ENCODE data around the gene DENND2A. TPM values are rescaled to one million over a fixed set of nuclear protein-coding genes. Genes with fewer than 3 reads are reported as not detected.
A peak's percentile ranks its signal among the peaks of the same experiment; 100 is the strongest.
"Not testable (repeated sequence)": the region's sequence is repeated elsewhere in the genome, so short reads cannot be mapped to it uniquely, and the experiment has no call there.

DENND2A gene
- total RNA-seq, 4 donors from 2014 or later: 2.0 to 10.9 (median 5.1) TPM

DNA sequence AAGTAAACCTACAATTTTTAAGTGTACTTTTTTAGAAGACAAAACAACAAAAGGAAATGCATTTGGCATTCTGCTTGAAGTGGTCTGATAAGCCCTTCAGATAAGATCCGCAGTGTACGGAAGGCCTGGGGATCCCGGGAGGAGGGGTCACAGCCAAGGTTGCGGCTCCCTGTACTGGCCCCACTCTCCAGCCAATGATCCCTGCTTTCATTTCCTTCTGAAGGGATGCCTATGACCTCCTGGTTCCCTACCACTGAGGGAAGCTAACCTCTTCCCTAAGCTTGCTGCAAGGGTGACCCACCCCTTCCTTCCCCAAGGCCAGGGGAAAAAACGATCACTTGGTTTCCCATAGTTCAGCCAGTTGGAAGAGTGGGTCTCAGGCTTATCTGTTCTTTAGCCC, 5.3 kb downstream of the DENND2A start:
- WGBS, 2 donors: 56 to 58% methylated on average over 5 of the region's 5 CpGs
- Histone ChIP-seq H3K27ac (no peak overlapping the region), H3K9me3 (no peaks in the 10 kb centered on the region), H3K4me3 (replicated peaks in 1 of 3) (no peak overlapping the region), H3K4me1 (peaks cover 3 to 8% of the 10 kb centered on the region in 2 donors), H3K27me3 (no peaks in the 10 kb centered on the region), H3K36me3 (no peaks in the 10 kb centered on the region)
- intact Hi-C loops (cut with DNase I): no loop called here
- TF ChIP-seq, protein P1, sequence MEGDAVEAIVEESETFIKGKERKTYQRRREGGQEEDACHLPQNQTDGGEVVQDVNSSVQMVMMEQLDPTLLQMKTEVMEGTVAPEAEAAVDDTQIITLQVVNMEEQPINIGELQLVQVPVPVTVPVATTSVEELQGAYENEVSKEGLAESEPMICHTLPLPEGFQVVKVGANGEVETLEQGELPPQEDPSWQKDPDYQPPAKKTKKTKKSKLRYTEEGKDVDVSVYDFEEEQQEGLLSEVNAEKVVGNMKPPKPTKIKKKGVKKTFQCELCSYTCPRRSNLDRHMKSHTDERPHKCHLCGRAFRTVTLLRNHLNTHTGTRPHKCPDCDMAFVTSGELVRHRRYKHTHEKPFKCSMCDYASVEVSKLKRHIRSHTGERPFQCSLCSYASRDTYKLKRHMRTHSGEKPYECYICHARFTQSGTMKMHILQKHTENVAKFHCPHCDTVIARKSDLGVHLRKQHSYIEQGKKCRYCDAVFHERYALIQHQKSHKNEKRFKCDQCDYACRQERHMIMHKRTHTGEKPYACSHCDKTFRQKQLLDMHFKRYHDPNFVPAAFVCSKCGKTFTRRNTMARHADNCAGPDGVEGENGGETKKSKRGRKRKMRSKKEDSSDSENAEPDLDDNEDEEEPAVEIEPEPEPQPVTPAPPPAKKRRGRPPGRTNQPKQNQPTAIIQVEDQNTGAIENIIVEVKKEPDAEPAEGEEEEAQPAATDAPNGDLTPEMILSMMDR (IDR thresholded peaks at IDR 0.05): no peak
- TF ChIP-seq POLR2A (IDR thresholded peaks at IDR 0.05): no peak
- no peak for DNase-seq

DNA sequence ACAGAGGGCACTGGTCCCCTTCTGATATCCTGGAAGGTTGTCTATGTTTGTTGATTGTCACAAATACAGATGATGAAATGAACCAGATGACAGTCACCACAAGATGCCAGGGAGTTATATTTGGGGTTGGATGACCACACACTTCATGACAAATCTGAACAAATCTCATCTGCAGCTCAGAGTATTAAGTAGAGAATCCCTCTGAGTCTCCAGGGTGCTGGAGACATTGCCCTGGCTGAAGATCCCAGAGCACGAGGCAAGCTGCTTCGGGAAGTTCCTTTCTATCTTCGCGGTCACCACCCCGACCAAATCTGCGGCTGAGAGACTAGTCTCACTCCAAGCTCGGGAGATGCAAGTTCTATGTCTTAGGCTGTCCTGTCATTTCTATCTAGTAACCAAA, 9.0 kb downstream of the DENND2A start:
- H3K4me1 ChIP-seq: peaks cover 0 to 4% of the 10 kb centered on the region in 2 donors
- intact Hi-C loops (cut with DNase I): no loop called here

DNA sequence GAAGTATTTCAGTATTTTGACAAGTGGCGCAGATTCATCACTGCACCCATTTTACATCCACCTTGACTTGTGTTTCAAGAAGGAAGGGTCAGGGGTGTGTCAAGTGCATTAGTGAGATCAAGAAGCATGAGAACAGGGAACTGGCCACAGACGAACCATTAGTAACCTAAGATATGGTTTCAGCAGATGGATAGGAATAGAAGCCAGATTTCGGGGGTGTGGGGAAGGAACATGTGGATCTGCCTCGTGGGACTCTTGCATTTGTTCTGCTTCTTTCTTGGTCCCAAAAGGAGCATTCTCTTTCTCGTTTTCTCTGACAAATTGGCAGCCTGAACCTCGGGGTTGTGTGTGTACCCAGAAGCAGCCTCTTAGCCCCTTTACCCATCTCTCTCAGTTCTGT, 9.6 kb downstream of the DENND2A start:
- no peak overlapping the region for H3K4me3 ChIP-seq (replicated peaks in 1 of 3)
- WGBS, 2 donors: 64 to 69% methylated on average over 6 of the region's 6 CpGs
- no peak for TF ChIP-seq POLR2A (IDR thresholded peaks at IDR 0.05)
- TF ChIP-seq, protein P1 (IDR thresholded peaks at IDR 0.05): no peak
- H3K9me3 ChIP-seq: no peaks in the 10 kb centered on the region
- no peaks in the 10 kb centered on the region for H3K36me3 ChIP-seq
- intact Hi-C loops (cut with DNase I): no loop called here
- H3K27me3 ChIP-seq: no peaks in the 10 kb centered on the region
- DNase-seq: no peak
- H3K4me1 ChIP-seq: peaks cover 0 to 10% of the 10 kb centered on the region in 2 donors
- H3K27ac ChIP-seq: no peak overlapping the region

More for the DNA sequence above, 9.0 kb downstream of the DENND2A start:
- Histone ChIP-seq H3K4me3 (replicated peaks in 1 of 3) (no peak overlapping the region), H3K27me3 (no peaks in the 10 kb centered on the region), H3K27ac (no peak overlapping the region), H3K9me3 (no peaks in the 10 kb centered on the region), H3K36me3 (no peaks in the 10 kb centered on the region)
- TF ChIP-seq, protein P1 (IDR thresholded peaks at IDR 0.05): no peak
- no peak for TF ChIP-seq POLR2A (IDR thresholded peaks at IDR 0.05)
- no peak for DNase-seq
- 75 to 81% methylated on average over 7 of the region's 7 CpGs for WGBS, 2 donors

DNA sequence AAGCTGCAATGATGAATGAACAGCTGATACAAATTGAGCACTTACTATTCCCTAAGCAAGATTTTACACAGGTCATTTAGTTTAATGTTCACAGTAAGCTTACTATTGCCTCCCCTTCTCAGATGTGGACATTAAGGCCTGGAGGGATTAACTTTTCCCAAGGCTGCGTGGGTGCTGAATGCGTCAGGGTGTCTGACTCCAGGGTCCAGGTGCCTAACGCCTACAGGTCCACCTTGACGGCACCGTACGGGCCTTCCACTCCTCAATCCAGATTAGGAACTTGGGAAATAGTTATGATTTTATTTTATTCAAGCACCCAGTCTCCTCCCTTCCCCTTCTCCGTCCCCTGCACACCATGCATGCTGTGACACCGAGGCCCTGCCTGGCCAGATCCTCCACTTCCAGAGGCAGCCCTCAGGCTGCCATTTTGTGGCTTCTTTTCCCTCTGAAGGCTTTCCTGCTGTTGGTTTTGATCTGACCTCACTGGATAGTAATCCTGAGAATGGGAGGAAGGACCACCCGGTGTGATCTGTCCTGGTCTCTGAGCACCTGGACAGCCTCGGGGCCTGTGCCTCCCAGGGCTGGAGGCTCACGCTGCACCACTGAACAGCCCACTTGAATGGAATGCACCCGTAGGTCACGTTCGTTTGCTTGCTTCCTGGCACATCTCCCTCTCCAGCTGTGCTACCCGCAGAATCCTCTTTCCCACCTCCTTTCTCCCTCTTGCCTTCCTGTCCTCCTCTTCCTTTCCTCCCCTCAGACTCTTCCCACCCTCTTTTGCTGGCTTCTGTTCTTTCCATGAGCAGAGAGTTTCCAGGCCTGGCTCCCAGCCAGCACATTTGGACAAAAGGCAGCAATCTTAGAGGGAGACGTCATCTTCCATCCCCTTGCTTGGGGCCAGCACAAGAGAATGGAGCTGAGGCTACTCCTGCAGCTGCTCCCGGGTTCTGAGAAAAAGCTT, 14.4 kb downstream of the DENND2A start:
- H3K4me3 ChIP-seq (replicated peaks in 1 of 3): no peak overlapping the region
- TF ChIP-seq, protein P1 (IDR thresholded peaks at IDR 0.05): no peak
- TF ChIP-seq POLR2A (IDR thresholded peaks at IDR 0.05): no peak
- peak; percentile 57 to 62 for DNase-seq
- 50% methylated on average over 17 of the region's 17 CpGs for WGBS, 2 donors
- H3K36me3 ChIP-seq: no peaks in the 10 kb centered on the region
- peaks cover 0 to 10% of the 10 kb centered on the region in 2 donors for H3K4me1 ChIP-seq
- intact Hi-C loops (cut with DNase I): no loop called here
- peak overlapping the region in 1 of 3 donors; percentile 1 for H3K27ac ChIP-seq
- H3K9me3 ChIP-seq: no peaks in the 10 kb centered on the region
- no peaks in the 10 kb centered on the region for H3K27me3 ChIP-seq

DNA sequence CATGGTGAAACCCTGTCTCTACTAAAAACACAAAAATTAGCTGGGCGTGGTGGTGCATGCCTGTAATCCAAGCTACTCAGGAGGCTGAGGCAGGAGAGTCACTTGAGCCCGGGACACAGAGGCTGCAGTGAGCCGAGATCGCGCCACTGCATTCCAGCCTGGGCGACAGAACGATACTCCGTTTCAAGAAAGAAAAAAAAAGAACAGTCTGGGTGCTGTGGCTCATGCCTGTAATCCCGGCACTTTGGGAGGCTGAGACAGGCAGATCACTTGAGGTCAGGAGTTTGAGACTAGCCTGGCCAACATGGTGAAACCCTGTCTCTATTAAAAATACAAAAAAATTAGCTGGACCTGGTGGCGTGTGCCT, 15.4 kb downstream of the DENND2A start:
- H3K27ac ChIP-seq; H3K9me3 ChIP-seq; intact Hi-C loops (cut with DNase I); H3K27me3 ChIP-seq; H3K4me3 ChIP-seq (replicated peaks in 1 of 3); DNase-seq; H3K36me3 ChIP-seq: not testable (repeated sequence)
- peaks cover 0 to 10% of the 10 kb centered on the region in 2 donors for H3K4me1 ChIP-seq
- 91 to 93% methylated on average over 10 of the region's 10 CpGs for WGBS, 2 donors

Data from thyroid gland (tissue), 4 donors.